ENCODE data around the gene ELOA2. TPM values are rescaled to one million over a fixed set of nuclear protein-coding genes. Genes with fewer than 3 reads are reported as not detected.
"Not testable (repeated sequence)": the region's sequence is repeated elsewhere in the genome, so short reads cannot be mapped to it uniquely, and the experiment has no call there.

Gene ELOA2
- total and polyA plus RNA-seq, 2 donors (not counting 3 experiments of a cell fraction or from before 2014, with no cell fraction given) = not detected

DNA sequence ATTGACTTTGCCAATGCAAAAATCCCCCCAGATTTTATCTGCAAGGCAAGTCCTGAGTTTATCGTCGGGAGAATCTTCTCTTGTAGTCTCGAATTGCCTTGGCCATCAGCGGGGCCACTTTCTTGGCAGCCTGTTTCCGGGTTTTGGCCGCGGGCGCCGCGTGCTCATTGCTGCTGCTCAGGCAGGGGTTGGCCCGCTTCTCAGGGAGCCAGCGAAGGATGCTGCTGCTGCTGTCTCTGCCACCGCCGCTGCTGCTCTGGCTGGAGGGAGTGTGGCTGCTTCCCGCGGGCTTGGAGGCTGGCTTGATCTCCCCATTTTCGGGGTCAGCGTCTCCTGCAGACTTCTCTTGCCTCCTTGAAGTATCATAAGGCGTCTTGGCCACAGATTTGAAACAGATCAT lies 2.5 kb downstream of the ELOA2 start:
- no peak overlapping the region for H3K9ac ChIP-seq (replicated peaks; ENCODE audit: extremely low read depth, insufficient read depth, low read length)
- BruUV-seq (replicated peaks) = no TSS peak
- intact Hi-C loops (cut with micrococcal nuclease) = no loop called here
- H3K4me3 ChIP-seq (replicated peaks in 1 of 3; ENCODE audit: insufficient read depth in 1 of 3, low read depth in 1 of 3, low read length in 3 of 3) = no peak overlapping the region
- dilution Hi-C loops (cut with MboI; ENCODE audit: extremely low pct_ligation_motif_present, low sequenced_read_pairs) = no loop called here
- H4K20me1 ChIP-seq (replicated peaks; ENCODE audit: control insufficient read depth, extremely low read depth, insufficient read depth, low read length) = no peaks in the 10 kb centered on the region
- no peak overlapping the region for H3K4me2 ChIP-seq (ENCODE audit: insufficient read depth, low read length)
- ChIA-PET CTCF (no interaction called here), POLR2A (no interaction called here)
- no peaks in the 10 kb centered on the region for H3K36me3 ChIP-seq (ENCODE audit: control insufficient read depth in 2 of 2, extremely low read depth in 1 of 2, insufficient read depth in 2 of 2, low read length in 2 of 2)
- TF ChIP-seq, protein P1, sequence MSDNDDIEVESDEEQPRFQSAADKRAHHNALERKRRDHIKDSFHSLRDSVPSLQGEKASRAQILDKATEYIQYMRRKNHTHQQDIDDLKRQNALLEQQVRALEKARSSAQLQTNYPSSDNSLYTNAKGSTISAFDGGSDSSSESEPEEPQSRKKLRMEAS (IDR thresholded peaks at IDR 0.05; ENCODE audit: insufficient read depth, insufficient read length) = no peak
- TF ChIP-seq FOS (IDR thresholded peaks at IDR 0.05; ENCODE audit: borderline replicate concordance, insufficient read depth, low read length) = no peak
- no peak for TF ChIP-seq EZH2 (IDR thresholded peaks at IDR 0.05; ENCODE audit: borderline replicate concordance, low read depth, low read length, severe bottlenecking)
- TF ChIP-seq, protein P2, sequence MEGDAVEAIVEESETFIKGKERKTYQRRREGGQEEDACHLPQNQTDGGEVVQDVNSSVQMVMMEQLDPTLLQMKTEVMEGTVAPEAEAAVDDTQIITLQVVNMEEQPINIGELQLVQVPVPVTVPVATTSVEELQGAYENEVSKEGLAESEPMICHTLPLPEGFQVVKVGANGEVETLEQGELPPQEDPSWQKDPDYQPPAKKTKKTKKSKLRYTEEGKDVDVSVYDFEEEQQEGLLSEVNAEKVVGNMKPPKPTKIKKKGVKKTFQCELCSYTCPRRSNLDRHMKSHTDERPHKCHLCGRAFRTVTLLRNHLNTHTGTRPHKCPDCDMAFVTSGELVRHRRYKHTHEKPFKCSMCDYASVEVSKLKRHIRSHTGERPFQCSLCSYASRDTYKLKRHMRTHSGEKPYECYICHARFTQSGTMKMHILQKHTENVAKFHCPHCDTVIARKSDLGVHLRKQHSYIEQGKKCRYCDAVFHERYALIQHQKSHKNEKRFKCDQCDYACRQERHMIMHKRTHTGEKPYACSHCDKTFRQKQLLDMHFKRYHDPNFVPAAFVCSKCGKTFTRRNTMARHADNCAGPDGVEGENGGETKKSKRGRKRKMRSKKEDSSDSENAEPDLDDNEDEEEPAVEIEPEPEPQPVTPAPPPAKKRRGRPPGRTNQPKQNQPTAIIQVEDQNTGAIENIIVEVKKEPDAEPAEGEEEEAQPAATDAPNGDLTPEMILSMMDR (IDR thresholded peaks at IDR 0.05; ENCODE audit: extremely low read depth in 1 of 2, insufficient read depth in 1 of 2, low read depth in 1 of 2, low read length in 2 of 2) = no peak
- no peak for TF ChIP-seq JUN (IDR thresholded peaks at IDR 0.05; ENCODE audit: borderline replicate concordance, insufficient read depth, insufficient read length, low read depth)
- TF ChIP-seq MYC (IDR thresholded peaks at IDR 0.05; ENCODE audit: low read depth, low read length) = no peak
- no peak for TF ChIP-seq GATA2 (IDR thresholded peaks at IDR 0.05; ENCODE audit: insufficient read depth, insufficient read length, low read depth, low read length)
- no peak for TF ChIP-seq POLR2AphosphoS5 (IDR thresholded peaks at IDR 0.05; ENCODE audit: insufficient read depth, low read depth, low read length)
- no peak for TF ChIP-seq POLR2A (IDR thresholded peaks at IDR 0.05; ENCODE audit: low read depth, low read length)
- no peaks in the 10 kb centered on the region for H3K9me1 ChIP-seq (replicated peaks; ENCODE audit: control insufficient read depth, extremely low read depth, insufficient read depth, low read length)
- DNase-seq (ENCODE audit: low read depth, low spot score) (no peak), FAIRE-seq (no peak)
- no peak overlapping the region for H2AFZ ChIP-seq (ENCODE audit: low read depth, low read length)
- no peaks in the 10 kb centered on the region for H3K27me3 ChIP-seq (ENCODE audit: control insufficient read depth in 2 of 2, insufficient read depth in 2 of 2, low read length in 2 of 2)
- no peaks in the 10 kb centered on the region for H3K4me1 ChIP-seq (ENCODE audit: control insufficient read depth, extremely low read depth, insufficient read depth, low read length)
- H3K9me3 ChIP-seq (replicated peaks; ENCODE audit: control insufficient read depth, insufficient read depth, low read length) = no peaks in the 10 kb centered on the region
- H3K79me2 ChIP-seq (ENCODE audit: control insufficient read depth, insufficient read depth, low read length) = no peaks in the 10 kb centered on the region
- H3K27ac ChIP-seq (ENCODE audit: insufficient read depth, low read depth, low read length) = no peak overlapping the region

GRCh38 chr18:47030887-47031286 lies 4.5 kb downstream of the ELOA2 start:
- FAIRE-seq; H3K27ac ChIP-seq (ENCODE audit: insufficient read depth, low read depth, low read length); H3K36me3 ChIP-seq (ENCODE audit: control insufficient read depth in 2 of 2, extremely low read depth in 1 of 2, insufficient read depth in 2 of 2, low read length in 2 of 2); H3K4me1 ChIP-seq (ENCODE audit: control insufficient read depth, extremely low read depth, insufficient read depth, low read length); dilution Hi-C loops (cut with MboI; ENCODE audit: extremely low pct_ligation_motif_present, low sequenced_read_pairs); H3K9me3 ChIP-seq (replicated peaks; ENCODE audit: control insufficient read depth, insufficient read depth, low read length); H3K9ac ChIP-seq (replicated peaks; ENCODE audit: extremely low read depth, insufficient read depth, low read length); H3K27me3 ChIP-seq (ENCODE audit: control insufficient read depth in 2 of 2, insufficient read depth in 2 of 2, low read length in 2 of 2); H3K4me3 ChIP-seq (replicated peaks in 1 of 3; ENCODE audit: insufficient read depth in 1 of 3, low read depth in 1 of 3, low read length in 3 of 3); H3K9me1 ChIP-seq (replicated peaks; ENCODE audit: control insufficient read depth, extremely low read depth, insufficient read depth, low read length); intact Hi-C loops (cut with micrococcal nuclease); BruUV-seq (replicated peaks); DNase-seq (ENCODE audit: low read depth, low spot score); CTCF ChIA-PET; POLR2A ChIA-PET; H2AFZ ChIP-seq (ENCODE audit: low read depth, low read length); H3K4me2 ChIP-seq (ENCODE audit: insufficient read depth, low read length); H4K20me1 ChIP-seq (replicated peaks; ENCODE audit: control insufficient read depth, extremely low read depth, insufficient read depth, low read length); H3K79me2 ChIP-seq (ENCODE audit: control insufficient read depth, insufficient read depth, low read length): not testable (repeated sequence)

GRCh38 chr18:47029684-47030353 lies 5.6 kb downstream of the ELOA2 start:
- H4K20me1 ChIP-seq (replicated peaks; ENCODE audit: control insufficient read depth, extremely low read depth, insufficient read depth, low read length); H3K36me3 ChIP-seq (ENCODE audit: control insufficient read depth in 2 of 2, extremely low read depth in 1 of 2, insufficient read depth in 2 of 2, low read length in 2 of 2); dilution Hi-C loops (cut with MboI; ENCODE audit: extremely low pct_ligation_motif_present, low sequenced_read_pairs); H3K79me2 ChIP-seq (ENCODE audit: control insufficient read depth, insufficient read depth, low read length); intact Hi-C loops (cut with micrococcal nuclease); H3K4me2 ChIP-seq (ENCODE audit: insufficient read depth, low read length); DNase-seq (ENCODE audit: low read depth, low spot score); H3K9me1 ChIP-seq (replicated peaks; ENCODE audit: control insufficient read depth, extremely low read depth, insufficient read depth, low read length); H3K9me3 ChIP-seq (replicated peaks; ENCODE audit: control insufficient read depth, insufficient read depth, low read length); H3K4me3 ChIP-seq (replicated peaks in 1 of 3; ENCODE audit: insufficient read depth in 1 of 3, low read depth in 1 of 3, low read length in 3 of 3); POLR2A ChIA-PET; FAIRE-seq; H3K27ac ChIP-seq (ENCODE audit: insufficient read depth, low read depth, low read length); H2AFZ ChIP-seq (ENCODE audit: low read depth, low read length); H3K4me1 ChIP-seq (ENCODE audit: control insufficient read depth, extremely low read depth, insufficient read depth, low read length); BruUV-seq (replicated peaks); H3K9ac ChIP-seq (replicated peaks; ENCODE audit: extremely low read depth, insufficient read depth, low read length); CTCF ChIA-PET; H3K27me3 ChIP-seq (ENCODE audit: control insufficient read depth in 2 of 2, insufficient read depth in 2 of 2, low read length in 2 of 2): not testable (repeated sequence)
